ENCODE data around the gene LRRIQ4.

DNA sequence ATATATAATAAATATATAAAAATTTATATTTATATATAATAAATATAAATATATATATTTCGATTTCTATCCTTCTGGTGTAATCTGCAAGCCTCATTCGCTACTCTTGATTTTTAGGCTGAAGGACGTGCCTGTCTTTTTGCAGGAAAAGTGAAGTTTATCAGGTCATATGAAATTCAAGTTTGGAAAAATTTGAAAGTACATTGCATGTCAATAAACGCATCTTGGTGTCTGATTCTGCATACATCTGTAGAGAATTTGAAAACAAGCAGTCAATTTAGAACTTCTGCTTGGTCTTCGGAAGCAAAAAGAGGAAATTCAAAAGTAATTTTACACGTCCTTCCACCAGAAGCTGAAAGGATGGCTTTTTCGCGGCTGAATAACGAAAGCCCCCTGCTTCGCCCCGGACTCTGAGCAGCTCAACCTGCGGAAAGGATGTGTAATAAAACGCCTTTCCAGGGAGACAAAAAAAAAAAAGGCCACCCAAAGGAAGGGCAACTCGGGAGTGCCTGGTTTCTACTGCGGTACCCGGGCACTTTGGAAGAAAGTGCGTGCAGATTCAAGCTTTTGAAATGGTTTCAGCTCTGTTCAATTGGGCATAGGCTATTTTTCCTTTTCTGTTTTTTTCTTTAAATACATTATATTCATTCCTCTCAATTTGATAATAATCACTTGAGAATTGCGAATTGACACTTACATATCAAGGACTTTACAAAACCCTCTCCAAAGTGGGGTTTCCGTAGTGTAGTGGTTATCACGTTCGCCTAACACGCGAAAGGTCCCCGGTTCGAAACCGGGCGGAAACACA lies 41.0 kb upstream of the LRRIQ4 start:
- TF ChIP-seq, protein P1, sequence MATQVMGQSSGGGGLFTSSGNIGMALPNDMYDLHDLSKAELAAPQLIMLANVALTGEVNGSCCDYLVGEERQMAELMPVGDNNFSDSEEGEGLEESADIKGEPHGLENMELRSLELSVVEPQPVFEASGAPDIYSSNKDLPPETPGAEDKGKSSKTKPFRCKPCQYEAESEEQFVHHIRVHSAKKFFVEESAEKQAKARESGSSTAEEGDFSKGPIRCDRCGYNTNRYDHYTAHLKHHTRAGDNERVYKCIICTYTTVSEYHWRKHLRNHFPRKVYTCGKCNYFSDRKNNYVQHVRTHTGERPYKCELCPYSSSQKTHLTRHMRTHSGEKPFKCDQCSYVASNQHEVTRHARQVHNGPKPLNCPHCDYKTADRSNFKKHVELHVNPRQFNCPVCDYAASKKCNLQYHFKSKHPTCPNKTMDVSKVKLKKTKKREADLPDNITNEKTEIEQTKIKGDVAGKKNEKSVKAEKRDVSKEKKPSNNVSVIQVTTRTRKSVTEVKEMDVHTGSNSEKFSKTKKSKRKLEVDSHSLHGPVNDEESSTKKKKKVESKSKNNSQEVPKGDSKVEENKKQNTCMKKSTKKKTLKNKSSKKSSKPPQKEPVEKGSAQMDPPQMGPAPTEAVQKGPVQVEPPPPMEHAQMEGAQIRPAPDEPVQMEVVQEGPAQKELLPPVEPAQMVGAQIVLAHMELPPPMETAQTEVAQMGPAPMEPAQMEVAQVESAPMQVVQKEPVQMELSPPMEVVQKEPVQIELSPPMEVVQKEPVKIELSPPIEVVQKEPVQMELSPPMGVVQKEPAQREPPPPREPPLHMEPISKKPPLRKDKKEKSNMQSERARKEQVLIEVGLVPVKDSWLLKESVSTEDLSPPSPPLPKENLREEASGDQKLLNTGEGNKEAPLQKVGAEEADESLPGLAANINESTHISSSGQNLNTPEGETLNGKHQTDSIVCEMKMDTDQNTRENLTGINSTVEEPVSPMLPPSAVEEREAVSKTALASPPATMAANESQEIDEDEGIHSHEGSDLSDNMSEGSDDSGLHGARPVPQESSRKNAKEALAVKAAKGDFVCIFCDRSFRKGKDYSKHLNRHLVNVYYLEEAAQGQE (IDR thresholded peaks at IDR 0.05; ENCODE audit: insufficient read depth in 1 of 2, low read depth in 2 of 2, low read length in 2 of 2), result no peak
- TF ChIP-seq TAF1 (IDR thresholded peaks at IDR 0.05; ENCODE audit: borderline replicate concordance, insufficient read depth, low read length), result no peak

Data from PFSK-1 (cell line).